GM18498 (cell line): Measurements from ENCODE around the gene PPM1M.

Experiments used
- ATAC-seq: cut with Tn5 transposase; IDR thresholded peaks from one replicate; pipeline ENCODE4 v1.9.1; 2021; ENCODE audit warnings: mild to moderate bottlenecking, moderate library complexity; ENCODE audit not compliant: unreplicated experiment

Gene PPM1M

DNA sequence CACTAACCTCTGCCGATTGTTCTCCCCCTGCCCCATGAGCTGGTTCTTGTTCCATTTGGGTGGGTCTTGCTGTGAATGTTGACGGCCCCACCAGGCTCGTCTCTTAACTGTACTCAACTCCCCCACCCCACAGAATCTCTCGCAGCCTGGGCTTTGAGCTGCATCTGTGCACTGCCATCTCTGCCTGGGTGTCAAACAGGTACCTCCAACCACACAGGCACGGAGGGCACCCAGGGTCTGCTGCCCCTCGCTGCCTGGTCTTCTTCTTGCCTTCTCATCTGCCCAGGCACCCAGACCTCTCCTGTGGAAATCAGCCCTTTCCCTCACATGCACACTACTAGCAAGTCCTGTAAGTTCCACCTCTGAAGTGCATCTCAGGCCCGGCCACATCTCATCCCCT lies 30.2 kb upstream of the PPM1M start:
- no peak for ATAC-seq

DNA sequence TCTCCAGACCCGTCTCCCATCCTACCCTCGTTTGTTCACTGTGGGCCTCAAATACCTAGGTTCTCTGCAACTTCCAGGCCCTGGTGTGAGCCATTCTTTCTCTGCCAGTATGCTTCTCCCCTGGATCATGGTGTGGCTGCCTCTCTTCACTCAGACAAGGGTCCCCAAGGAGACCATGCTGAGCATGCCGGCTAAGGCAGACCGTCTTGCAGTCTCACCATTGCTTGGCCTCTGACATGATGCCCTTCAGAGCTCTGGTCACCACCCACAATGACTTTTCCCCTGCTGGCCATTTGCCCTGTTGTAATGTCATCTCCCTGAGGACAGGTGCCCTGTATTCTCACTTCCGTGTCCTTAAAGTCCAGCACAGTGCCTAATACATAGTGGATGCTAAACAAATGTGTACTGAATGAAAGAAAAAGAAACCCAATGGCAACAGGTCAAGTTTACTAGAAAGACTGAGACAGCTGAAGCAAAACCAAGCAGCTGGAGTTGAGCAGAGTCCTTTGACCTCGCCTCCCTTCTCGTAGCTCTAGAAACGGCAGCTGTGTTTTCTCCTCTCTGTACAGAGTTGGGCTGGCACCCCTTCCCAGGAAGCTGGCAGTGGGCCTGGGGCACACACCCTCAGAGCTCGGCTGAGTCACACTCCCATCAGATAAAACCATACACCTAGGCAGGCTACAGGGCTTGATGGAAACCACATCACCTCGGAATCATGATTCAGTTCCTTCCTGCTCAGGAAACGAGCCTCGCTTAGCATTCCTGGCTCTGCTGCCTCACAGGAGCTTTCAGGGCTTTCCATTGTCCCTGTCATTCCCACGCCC lies 28.8 kb upstream of the PPM1M start:
- no peak for ATAC-seq

DNA sequence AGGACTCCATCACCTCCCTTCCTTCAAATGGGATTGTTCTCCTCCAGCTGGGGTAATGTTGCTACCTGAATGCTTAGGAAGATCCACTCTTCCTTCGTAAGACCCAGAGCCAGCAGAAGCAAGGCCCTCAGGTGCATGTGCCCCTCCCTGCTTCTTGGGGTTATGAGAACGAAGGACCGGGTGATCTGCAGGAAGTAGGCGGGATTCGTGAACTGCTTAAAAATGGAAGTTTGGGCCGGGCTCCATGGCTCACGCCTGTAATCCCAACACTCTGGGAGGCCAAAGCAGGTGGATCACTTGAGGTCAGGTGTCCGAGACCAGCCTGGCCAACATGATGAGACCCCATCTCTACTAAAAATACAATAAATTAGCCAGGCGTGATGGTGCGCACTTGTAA lies 28.2 kb upstream of the PPM1M start:
- ATAC-seq: no peak

DNA sequence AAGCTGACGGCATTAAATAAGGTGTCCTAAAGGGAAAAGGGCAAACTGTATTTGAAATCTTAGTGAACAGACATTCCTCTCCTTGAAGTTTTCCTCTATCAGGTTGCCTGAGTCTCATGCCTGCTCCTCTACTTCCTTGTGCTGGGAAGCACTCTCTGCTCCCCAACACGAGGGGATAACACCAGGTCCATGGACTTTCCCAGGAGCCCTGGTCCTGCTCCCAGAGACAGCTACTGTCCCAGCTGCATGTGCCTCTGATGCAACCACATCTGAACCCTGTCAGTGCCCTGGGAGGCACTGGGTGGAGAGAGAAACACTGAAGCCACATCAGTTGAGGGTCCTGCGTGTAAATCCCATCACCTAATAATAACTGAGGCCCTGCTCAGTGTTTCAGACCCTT lies 27.5 kb upstream of the PPM1M start:
- ATAC-seq: no peak

GRCh38 chr3:52218454-52218853 lies 27.1 kb upstream of the PPM1M start:
- ATAC-seq: no peak

DNA sequence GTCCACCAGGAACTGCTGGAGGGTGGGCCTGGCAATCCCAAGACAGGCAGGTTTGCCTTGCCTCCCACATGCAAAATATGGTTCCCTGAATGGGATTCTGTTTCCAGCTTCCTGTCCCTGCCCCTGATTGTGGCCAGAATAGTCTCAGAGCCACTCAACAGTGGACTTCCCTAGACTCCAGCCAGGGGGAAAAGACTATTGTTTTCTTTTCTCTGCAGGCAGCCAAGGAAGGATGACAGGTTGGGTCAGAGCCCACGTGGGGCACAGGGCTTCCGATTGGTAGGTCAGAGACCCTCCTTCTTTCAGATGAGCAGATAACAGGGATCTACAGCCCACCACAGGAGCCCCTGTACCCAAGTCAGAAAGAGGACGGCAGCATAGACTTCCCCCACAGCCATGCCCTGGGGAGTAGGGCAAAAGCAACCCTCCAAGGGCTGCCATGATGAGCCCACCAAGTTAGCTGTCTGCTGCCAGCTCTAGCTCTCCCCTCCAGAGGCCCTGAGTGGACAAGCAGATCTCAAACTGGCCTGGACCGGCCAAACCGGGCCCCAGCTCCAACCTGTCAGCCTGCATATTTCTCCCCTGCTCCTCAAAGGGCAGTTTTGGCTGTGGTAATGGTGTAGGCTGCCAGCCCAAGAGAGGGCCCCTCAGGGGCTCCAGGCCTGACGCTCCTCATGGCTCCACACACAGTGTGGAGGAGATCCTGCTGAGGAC lies 26.5 kb upstream of the PPM1M start:
- ATAC-seq: no peak

GRCh38 chr3:52220380-52221026 lies 25.1 kb upstream of the PPM1M start:
- no peak for ATAC-seq

DNA sequence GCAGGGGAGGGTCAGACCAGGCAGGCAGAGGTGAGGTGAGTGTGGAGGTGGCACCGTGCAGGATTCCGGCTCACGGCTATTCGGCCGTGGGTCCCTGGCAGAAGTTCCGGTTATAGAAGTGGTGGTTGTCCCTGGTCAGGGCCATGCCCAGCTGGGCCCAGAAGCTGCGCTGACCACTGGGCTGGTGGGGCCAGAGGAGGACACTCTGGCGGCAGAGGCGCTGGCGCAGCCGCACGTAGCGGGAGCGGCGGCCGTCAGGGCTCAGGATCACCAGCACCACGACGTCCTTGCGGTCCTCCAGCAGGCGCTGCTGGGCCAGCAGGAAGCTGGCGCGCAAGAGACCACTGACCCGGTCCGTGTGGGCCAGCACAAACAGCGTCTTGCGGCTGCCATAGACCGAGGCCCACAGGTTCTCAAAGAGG lies 24.4 kb upstream of the PPM1M start:
- no peak for ATAC-seq

- ATAC-seq: no peak
Observed at GRCh38 chr3:52221563-52222318, 23.8 kb upstream of the PPM1M start.

GRCh38 chr3:52222319-52223221 lies 23.0 kb upstream of the PPM1M start:
- no peak for ATAC-seq

- ATAC-seq: no peak
Observed at GRCh38 chr3:52223449-52224408, 21.8 kb upstream of the PPM1M start.

DNA sequence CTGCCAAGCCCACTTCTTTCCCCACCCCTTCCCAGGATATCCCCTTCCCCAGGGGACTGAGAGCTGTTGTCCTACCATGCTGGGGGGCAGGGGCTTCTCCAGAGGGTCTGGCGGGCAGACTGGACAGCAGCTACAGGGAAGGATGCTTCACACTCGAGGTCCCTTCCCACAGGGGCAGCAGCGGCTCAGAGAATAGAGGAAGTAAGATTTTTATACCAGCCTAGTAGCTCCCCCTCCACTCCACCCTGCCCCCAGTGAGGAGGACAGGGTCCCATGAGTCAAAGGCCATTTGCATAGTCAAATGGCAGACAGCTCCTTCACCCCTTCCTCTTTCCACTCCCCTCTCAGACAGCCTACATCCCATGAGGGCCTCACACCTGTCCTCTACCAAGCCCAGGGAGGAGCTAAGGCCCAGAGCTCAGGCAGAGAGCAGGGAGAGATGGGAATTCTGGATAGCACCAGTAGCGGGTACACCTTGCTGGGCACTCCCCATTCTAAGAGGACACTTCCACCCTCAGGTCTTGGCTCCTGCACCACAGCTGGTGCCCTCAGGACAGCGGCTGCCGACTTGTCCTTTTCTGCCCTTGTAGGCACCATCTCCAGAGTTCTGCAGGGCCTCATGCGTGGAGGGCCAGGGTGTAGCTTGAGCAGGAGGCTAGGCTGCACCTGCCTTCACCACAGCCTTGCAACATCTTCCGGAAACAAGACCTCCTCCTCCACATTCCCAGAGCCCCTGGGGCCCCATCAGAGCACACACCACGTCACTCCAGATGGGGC lies 19.9 kb upstream of the PPM1M start, which contains the start of gene TLR9:
Gene TLR9 (minus strand): TSS at position 194 of the 777 bp plus-strand sequence. CDS start 116 bp downstream, at position 78.
- peak; percentile 82 for ATAC-seq

GRCh38 chr3:52226229-52226817 lies 19.2 kb upstream of the PPM1M start:
- peak; percentile 17 for ATAC-seq

GRCh38 chr3:52227117-52227516 lies 18.4 kb upstream of the PPM1M start:
- no peak for ATAC-seq

- no peak for ATAC-seq
Observed at GRCh38 chr3:52227766-52228165, 17.8 kb upstream of the PPM1M start.

DNA sequence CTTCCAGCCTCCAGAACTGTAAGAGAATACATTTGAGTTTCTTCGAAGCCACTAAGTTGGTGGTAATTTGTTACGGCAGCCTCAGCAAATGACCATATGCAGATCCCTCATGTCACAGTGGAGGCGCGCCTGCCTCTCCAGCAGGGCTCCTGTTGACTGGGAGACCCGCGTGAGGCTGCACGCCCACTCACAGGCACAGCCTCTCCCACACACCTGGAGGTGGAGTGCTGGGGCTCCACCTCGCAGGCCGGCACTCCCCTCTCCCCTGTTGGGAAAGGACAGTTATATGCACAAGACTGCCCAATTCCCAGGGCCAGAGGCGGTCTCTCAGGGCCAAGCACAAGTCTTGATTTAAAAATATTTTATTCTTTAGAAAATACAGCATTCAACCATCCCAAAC lies 17.3 kb upstream of the PPM1M start:
- ATAC-seq: no peak

DNA sequence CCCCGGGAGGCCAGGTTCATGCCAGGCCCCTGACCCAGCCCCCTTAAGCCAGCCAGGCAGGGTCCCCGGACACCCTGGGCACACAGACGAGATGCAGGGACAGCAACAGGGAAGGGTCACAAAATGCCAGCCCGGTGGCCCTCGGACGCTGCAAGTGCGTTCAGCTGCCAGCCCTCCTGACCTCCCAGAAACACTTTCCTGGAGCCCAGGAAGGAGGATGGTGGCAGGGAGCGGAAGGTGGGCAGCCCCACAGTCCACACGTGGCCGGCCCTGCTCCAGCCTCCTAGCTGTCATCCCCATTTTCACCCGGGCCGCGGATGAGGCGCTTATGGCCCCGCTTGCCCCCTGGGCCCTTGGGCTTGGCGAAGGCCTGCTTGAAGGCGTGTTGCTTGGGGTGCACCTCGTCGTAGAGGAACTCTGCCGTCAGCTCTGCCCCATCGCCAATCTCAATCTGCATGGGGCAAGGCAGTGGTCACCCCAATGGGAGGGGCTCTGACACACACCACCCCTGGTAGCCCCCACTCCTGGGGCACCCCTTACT lies 16.7 kb upstream of the PPM1M start:
- no peak for ATAC-seq
